Measurements from ENCODE around the gene PNMT.
A peak's percentile ranks its signal among the peaks of the same experiment; 100 is the strongest.

PNMT gene

GRCh38 chr17:39633570-39634183 lies 34.6 kb upstream of the PNMT start:
- no peak for DNase-seq

GRCh38 chr17:39634384-39634871 lies 33.8 kb upstream of the PNMT start:
- peak; percentile 41 for DNase-seq

DNA sequence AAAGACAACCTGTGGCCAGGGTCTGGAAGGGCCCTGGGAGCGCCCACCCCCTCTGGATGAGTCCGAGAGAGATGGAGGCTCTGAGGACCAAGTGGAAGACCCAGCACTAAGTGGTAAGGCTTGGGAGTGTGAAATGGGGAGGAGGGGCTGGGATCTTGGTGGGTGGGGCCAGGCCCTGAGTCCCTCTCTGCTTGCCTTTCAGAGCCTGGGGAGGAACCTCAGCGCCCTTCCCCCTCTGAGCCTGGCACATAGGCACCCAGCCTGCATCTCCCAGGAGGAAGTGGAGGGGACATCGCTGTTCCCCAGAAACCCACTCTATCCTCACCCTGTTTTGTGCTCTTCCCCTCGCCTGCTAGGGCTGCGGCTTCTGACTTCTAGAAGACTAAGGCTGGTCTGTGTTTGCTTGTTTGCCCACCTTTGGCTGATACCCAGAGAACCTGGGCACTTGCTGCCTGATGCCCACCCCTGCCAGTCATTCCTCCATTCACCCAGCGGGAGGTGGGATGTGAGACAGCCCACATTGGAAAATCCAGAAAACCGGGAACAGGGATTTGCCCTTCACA lies 32.6 kb upstream of the PNMT start:
- DNase-seq = no peak

- no peak for DNase-seq
These were observed 31.7 kb upstream of the PNMT start for GRCh38 chr17:39636587-39636926.

DNA sequence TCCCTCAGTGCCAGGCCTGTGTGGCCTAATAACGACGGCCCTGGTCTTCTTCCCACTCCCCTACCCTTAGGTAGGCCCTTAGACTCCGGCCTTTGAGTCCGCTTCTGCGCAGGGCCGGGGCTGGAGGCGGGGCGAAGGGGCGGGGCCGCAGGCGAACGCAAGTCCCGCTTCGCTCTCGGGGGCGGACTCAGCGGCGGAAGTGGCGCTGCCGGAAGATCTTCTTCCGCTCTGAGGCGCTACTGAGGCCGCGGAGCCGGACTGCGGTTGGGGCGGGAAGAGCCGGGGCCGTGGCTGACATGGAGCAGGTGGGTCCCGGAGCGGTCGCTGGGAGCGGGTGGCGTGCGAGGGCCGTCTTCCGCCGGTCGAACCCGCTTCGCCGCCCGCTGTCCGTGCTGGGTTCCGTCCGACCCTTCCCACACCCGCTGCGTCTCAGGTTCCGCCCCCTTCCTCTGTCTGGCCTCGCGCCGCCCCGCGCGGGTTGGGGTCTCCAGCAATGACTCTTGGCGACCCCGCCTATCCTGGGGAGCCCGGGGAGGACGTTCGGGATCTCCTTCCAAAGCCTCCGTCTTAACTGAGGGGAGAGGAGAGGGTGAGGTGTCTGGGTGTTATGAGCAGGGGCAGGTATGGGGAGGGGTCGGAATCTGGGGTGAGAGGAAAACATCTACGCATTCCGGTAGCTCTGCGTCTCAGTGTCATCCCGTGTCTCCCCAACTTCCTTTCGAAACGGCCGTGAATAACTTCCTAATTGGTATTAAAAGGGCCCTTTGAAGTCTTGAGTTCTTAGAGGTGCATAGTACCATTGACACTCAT lies 31.1 kb upstream of the PNMT start, which contains the start of gene STARD3:
Gene STARD3 (plus strand): TSS at position 218 of the 810 bp plus-strand sequence. CDS start 16,388 bp downstream, outside the sequence.
- peak; percentile 95 for DNase-seq

DNA sequence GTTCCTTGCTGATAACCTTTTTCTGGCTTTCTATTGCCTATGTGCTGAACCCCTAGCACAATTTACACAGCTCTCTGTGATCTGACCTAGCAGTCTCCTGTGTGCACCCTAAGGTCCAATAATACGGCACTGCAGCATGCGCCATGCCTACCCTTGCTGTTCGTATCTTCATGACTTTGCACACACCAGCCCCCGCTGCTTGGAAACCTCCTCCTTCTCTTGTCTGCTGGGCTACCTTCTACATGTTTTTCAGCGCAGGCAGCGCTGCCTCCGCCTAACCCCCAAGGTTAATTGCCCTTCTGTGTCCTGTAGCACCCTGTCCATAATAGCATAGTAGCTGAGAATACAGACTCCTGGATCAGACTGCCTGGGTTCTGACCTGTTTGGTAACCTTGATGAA lies 29.9 kb upstream of the PNMT start:
- DNase-seq = no peak

GRCh38 chr17:39639043-39639442 lies 29.2 kb upstream of the PNMT start:
- no peak for DNase-seq

DNA sequence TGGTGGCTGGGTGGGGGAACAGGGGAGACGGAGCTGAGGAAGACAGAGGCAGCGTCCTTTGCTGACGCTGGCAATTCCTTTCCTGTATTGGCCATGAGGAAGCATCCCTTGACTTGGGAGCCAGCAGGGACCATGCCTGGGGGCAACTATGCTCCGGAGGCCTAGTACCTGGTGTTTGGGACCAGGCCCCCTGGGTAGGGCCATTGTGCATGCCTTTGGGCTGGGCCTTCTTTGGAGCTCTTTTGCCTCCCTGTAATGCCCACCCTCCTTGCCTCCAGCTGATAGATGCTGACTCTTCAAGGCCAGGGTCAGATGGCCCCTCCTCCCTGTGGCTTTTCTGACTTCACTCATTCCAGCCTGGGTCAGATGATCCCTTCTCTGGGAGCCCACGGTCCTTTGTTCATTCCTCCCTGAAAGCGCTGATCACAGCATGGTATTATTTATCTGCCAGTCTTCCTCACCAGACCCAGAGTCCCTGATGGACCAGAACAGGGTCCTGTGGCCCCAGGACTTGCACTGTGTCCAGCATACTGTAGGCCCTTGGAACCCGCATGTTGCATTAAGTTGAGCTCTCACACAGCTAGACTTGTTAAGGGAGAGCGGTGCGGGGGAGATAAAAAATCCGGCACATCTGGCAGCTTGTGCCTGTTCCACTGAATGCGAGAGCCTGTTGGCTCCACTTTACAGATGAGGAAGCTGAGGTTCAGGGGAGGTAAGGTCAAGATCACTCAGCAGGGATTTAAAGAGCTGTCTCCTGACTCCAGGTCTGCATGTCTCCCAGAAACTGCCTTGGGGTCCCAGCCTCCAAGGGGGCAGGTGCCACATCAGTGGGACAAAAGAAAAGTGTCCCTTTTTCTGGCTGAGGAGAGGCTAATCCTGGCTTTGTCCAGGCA lies 28.4 kb upstream of the PNMT start:
- DNase-seq = no peak

DNA sequence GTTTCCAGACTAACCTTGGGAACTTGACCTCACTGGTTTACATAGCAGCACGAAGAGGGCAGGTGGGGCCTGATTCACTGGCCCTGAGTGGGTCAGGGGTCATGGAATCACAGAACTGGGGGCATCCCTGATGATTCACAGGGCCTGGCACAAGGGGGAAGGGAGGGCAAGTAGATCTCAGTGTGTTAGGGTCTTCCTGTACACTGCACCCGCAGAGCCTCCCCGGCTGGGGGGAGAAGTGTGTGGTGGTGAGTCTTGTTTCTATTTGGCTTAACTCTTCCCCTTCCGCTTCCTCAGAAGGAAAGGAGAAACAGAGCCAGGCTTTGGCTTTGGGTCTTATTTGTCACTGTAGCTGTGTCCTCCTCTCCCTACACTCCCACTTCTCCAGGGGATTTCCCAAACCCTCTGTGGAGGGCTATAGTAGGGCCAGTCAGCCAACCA lies 27.6 kb upstream of the PNMT start:
- DNase-seq = no peak

DNA sequence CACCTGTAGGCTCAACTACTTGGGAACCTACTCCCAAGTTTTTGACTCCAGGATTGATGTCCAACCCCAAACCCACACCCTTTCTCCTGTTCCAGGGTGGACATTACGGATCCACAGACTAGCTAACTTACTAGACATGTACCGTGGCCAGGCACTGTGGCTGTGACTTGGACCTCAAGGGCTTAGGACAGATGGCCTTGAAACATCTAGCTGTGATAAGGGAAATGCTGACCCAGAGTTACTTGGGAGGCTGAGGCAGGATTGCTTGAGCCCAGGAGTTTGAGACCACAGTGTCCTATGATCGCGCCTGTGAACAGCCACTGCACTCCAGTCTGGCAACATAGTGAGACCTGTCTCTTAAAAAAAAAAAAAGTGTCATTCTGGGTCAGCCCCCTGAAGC lies 27.2 kb upstream of the PNMT start:
- DNase-seq = no peak

- no peak for DNase-seq
These were observed 26.4 kb upstream of the PNMT start for GRCh38 chr17:39641883-39642282.

- no peak for DNase-seq
These were observed 25.8 kb upstream of the PNMT start for GRCh38 chr17:39642291-39643074.

GRCh38 chr17:39643271-39643670 lies 25.0 kb upstream of the PNMT start:
- DNase-seq = no peak

DNA sequence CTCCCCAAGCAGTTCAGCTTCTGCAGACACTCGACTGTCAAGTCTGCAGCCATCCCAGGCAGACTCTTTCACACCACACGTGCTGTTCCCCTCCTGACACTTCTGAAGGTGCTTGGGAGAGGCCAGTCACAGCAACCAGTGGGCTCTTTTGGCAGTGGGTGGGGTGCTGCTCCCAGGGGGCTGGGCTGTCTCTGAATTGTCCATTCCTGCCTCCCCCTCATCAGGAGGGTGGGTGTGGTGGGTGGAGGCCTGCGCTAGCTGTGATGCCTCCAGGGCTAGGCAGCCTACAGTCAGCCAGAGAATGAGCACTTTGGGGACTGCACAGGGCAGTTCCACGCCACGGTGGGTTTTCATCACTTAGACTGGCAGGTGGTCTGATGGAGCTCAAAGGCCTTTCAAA lies 21.0 kb upstream of the PNMT start:
- DNase-seq = no peak

DNA sequence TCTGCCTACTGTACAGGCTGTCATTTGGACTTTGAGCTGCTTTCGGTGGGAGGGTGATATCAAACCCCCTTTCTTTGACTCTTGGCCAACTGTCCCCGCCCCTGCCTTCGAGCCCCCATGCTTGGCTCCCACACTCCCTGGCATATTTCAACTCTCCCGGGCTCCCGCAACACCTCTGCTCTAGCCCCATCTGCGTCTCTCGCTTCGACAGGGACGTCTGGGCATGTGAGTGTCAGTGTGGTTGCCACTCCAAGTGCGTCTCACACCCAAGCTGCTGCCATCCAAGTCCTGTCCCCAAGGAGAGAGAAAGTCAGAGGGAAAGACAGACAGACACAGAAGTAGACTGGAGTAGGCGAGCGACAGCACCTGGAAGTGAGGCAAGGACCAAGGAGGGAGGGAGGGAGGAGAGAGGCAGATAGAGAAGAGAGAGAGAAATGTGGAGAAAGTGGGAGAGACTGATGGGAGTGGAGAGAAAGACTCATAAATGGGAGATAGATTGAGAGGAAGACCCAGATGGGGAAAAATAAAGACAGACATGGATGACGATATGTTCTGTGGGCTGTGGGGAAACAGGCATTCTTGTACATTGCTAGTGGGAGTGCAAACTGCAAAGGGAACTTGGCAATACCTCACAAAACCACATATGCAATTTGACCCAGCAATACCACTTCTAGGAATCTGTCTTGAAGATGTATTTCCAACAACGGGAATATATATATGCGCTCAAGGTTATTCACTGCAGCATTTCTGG lies 19.5 kb upstream of the PNMT start:
- no peak for DNase-seq

DNA sequence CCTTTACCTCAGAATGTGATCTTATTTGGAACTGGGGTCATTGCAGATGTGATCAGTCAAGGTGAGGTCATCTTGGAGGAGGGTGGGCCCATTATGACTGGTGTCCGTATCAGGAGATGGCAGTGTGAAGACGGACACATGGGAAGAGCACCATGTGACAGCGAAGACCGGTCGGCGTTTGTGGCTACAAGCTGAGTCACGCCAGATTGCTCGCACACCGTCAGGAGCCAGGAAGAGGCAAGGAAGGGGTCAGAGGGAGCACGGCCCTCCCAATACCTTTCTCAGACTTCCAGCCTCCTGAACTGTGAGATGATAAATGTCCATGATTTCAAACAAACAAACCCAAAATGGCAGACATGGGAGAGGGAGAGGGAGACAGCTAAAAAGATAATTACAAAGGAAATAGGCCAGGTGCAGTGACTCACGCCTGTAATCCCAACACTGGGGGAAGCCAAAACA lies 18.1 kb upstream of the PNMT start:
- DNase-seq = no peak

GRCh38 chr17:39651923-39652586 lies 16.2 kb upstream of the PNMT start:
- peak; percentile 12 for DNase-seq

- DNase-seq = no peak
These were observed 15.5 kb upstream of the PNMT start for GRCh38 chr17:39652587-39653315.

- DNase-seq = no peak
These were observed 15.0 kb upstream of the PNMT start for GRCh38 chr17:39653316-39653661.
